ENCODE results near the gene RPL37.
"Not testable (repeated sequence)": the region's sequence is repeated elsewhere in the genome, so short reads cannot be mapped to it uniquely, and the experiment has no call there.

Gene RPL37

DNA sequence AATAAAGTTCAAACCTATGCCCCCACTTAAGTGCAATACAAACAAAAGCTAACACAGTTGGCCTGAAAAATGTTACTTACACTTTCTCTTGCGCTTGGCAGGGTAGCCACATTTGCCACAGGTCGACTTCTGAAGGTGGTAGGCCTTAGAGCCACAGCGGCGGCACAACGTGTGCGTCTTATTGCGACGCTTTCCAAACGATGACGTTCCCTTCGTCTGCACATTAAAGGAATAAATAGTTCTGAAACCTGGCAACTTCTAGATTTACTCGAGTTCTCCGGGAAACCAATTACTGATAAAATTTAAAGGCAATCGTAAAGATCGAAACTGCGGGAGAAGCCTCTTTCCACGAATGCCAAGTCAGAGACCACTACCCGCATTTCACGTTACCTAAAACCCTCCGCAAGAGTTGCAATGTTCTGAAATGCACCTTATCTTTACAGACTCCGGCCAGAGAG is 602 bp downstream of the RPL37 start:
- peak in 3 of 58 donors; percentile 16 to 39 (median 34) for DNase-seq

DNA sequence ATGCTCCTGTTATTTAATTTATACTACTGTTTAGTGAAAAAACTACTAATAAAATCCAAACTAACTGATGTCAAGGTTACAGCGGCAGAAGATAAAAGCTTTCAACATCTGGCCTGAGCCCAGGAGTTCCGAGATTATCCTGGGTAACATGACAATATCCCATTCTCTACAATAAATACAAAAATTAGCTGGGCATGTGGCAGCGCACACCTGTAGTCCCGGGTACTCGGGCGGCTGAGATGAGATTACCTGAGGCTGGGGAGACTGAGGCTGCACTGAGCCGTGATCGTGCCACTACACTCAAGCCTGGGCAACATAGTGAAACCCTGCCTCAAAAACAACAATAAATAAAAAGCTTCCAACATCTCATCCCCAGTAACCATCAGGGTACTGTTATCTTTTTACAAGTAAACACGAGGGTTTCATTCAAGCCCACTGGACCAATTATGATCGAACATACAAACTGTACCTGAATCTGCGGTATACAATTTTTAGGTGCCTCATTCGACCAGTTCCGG is 1.3 kb downstream of the RPL37 start:
- no peak for DNase-seq

DNA sequence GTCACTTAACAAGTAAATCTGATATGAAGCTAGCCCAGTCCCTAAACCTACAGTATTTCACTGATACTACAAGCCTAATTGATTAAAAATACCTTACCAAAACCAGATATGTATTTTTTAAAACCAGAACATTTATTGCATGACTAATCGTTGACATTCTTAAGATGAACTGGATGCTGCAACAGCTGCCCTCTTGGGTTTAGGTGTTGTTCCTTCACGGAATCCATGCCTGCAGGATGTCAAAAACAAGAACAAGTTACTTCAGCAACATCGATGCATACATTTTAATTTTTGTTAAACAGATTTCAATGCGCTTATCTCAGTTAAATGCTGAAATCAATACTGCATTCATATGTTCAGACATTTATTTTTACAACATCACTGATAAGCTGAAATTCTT is 2.7 kb downstream of the RPL37 start:
- DNase-seq, result no peak

DNA sequence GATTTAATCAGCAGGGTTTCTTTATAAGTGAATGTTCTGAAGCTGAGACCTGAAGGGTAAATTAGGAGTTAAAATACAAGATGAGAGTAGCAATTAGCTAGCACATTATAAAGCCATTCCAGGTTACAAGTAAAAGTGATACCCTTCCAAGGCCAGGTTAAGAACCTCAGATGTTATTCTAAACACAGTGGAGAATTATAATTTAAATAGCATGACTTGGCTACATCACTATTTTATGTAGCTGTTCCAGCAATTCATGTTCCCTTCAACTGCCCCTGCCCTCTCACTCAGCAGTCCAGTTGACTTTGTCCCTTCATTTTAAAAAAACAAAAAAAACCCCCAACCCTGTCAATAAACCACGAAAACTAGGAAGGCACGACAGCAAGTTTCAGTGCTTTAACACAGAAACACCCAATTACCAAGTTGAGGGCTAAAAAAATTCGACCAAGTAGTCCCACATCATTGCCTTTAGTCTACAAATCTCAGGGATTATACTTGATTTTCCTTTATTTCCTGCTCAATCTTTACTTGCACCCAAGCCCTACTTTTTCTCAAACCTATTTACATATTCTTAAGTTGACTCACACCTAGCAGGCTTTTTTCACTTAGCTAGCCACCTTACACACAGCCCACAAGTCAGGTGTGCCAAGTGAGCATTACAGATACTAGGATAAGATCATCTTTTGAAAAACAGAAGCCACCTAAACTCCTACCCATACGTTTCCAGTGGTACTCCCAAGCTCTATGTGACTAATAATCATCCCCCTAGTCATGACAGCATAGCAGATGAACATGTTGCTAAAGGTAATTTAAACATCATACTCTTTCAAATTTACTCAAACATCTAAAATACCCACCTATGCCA is 3.4 kb downstream of the RPL37 start:
- no peak for DNase-seq

DNA sequence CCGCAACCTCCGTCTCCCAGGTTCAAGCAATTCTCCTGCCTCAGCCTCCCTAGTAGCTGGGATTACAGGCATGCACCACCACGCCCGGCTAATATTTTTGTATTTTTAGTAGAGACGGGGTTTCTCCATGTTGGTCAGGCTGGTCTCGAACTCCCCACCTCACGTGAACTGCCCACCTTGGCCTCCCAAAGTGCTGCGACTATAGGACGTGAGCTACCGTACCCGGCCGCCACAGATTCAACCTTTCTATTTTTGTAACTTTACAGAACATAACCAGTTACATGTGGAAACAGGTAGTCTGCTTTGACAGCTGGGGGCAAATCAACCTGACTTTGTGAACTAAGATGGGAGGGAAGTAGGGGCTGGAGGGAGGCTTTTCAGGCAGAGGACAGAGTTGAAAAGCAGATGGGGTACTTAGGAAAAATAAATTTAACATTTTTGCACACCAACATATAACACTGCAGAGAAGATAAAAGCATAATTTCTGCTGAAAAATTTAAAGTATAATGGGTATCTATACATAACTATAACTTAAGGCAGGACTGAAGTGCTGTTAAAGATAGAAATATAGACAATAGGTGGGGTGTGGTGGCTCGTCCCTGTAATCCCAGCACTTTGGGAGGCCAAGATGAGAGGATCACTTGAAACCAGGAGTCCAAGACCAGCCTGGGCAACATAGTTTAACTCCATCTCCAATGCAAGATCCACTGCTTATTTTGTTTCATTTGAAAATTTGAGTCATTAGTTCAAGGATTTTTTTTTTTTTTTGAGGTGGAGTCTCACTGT is 5.1 kb downstream of the RPL37 start:
- no peak for DNase-seq

DNA sequence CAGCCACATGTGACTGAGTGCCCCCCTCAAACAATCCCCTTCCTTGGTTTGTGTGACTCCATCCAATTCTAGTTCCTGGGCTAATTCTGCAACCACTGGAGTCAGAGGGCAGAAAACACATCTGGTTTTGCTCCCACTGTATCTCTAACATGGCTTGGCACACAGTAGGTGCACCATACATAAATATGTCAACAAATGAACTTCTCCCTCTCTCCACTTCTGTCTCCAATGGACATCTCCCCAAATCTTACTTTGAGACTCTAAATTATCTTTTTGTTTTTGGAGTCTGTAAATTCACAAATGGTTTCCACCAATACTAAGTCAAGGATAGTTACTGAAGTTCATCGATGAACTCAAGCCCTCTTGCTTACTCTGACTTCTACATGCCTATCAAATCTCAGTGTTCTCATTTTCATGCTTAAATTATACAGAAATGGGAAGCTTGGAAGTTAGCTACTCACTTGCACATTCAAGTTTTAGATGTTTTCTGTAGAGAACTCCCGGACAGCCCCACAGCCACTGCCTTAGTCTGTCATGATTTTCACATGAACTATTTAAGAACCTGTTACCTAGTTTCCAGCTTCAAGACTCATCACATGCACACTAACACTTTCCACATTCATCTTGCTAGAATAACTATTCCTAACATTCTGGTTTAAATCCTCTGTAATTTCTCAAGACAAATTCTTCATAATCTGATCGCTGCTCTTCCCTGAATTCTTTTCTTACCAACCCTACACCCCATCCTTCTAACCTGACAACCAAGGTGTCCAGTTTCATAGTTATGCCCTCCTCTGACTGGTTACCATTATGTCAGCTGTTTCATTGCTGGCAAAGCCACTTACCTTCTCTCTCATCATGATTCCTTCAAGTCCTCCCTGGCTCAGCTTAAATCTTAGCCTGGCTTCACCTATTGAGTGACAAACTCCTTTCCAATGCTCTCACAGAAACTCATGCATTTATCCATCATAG is 6.0 kb downstream of the RPL37 start:
- no peak for DNase-seq

DNA sequence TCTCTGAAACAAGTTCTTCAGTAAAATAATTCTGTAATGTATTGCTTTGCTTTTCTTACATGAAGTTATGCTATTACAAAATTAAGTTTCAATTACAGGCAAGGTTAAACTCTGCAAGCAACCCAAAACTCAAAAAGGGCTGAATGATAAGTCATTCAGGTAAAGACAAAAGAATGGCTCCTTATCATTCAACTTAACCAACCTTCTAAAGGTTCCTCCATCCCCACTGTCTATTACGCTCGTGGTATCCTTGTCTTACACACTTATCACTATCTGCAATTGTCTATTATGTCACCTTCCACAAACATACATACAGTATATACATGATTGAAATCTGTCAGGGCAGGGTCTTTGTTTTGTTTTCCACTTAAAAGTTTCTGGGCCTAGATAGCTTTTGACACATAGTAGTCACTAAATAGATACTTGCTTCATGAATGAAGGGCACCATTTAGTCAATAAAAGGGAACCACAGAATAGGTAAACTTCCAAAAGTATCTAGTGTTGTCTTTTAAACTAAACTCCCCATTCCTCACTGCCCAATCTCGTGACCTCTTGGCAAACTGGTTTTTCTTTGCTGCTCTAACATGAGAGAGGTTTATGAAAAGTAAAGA is 6.9 kb downstream of the RPL37 start:
- no peak for DNase-seq

DNA sequence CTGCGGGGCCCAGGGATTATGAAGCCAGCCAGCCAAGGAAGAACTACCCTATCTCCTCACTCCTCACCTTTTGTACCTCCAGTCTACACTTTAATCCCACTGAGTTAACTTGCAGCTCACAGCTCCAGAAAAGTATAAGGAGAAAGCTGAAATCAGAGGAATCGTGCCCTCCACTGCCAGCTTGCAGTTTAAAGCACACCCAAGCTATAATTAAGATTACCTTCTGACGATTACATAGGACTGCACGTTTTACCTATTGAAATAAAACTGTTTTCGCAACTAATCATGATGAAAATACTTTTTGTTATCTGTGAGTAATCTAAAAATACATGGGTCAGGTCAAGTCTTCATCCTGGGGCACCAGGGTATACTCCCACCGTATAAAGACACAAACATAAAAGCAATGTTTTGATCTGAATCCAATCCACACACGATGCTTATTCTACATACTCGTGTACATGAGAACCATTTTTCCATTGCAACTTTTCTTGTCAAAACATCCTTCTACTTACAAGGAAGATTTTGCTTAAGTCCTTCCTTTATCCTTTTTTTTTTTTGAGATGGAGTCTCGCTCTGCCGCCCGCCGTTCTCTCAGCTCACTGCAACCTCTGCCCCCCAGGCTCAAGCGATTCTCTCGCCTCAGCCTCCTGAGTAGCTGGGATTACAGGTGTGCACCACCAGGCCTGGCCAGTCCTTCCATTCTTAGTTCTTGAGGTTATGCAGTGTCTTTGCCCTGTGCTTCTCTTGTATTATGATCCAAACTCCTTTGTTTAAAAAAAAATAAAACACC is 7.6 kb downstream of the RPL37 start:
- no peak for DNase-seq

DNA sequence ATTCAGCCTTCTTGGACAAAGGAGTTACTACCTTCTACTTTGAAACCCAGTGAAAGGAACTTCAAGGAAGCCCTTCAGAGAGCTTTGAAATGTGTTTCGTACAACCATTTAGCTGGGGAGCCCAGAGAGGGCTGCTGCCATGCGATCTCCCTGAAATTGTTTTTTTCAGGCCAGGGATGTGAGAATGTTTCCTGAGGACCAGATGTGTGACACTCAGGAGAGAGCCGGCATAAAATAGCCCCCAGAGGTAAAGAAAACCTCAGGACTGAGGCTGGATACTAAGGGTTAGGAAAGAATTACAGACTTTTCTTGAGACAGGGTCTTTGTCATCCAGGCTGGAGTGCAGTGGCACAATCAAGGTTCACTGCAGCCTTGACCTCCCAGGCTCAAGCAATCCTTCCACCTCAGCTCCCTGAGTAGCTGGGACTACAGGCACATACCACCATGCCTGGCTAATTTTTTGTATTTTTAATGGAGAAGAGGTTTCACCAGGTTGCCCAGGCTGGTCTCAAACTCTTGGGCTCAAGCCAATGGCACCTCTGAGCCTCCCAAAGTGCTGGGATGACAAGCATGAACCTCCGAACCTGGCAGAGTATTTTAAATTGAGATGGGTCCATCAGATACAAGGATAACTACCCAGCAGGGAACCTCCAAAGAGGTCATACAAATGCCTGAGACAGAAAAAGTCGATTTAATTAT is 8.4 kb downstream of the RPL37 start:
- DNase-seq, result no peak

DNA sequence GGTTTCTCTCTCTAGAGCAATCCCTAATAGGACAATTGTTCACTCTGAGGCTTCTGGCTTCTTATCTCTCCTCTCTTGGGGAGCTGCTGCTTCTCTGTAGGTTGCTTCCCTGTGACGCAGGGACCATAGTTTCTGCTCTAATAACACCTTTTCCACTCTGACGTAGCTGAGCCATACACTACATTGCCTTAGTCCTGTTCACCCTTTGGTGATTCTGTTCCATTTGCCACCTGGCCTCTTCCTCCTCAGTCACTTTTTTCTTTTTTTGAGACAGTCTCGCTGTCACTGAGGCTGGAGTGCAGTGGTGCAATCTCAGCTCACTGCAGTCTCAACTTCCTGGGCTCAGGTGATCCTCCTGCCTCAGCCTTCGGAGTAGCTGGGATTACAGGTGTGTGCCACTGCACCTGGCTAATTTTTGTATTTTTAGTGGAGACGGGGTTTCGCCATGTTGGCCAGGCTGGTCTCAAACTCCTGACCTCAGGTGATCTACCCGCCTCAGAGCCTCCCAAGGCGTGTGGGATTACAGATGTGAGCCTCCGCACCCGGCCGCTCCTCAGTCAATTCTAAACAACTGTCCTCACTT is 9.5 kb downstream of the RPL37 start:
- DNase-seq, result not testable (repeated sequence)

DNA sequence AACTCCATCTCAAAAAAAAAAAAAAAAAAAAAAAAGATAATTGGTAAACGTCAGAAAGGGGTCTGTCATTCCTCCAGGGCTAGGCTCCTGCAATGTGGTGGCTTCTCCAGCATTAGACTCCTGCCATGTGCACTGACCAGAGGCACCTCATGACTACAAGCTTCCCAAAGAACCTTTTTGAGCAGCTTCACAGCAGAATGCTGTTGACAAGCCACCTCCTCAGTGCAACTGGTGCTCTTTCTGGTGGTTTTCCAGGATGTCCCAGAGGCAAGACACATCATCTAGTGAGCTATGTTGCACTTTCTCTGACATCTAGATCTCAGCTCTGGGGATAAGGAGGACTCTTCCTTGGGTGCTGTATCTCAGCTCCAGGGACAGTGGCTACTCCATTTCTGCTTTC is 11.6 kb downstream of the RPL37 start:
- no peak for DNase-seq

DNA sequence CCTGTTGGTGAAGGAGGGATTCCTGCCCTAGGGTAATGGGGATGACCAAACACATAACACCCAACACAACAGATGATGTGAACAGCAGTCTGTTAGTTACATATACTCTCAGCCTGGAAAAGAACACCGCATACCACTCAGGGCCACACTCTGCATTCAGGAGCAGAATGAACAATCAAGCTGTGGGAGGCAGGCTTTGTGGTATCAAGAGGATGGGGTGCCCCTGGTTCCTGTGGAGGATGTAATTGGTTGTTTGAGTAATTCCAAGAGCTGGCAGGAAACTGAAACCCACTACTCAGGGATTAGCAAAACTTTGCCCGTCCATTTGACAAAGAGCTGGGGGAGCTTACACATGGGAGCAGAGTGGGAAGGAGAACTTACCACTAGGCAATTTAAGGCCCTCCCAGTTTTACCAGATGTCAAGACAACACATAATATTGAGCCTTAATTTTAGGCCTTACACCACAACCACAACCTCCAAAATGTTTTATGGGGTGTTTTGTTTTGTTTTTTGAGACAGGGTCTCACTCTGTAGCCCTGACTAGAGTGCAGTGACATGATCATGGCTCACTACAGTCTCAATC is 21.2 kb downstream of the RPL37 start:
- DNase-seq, result no peak

DNA sequence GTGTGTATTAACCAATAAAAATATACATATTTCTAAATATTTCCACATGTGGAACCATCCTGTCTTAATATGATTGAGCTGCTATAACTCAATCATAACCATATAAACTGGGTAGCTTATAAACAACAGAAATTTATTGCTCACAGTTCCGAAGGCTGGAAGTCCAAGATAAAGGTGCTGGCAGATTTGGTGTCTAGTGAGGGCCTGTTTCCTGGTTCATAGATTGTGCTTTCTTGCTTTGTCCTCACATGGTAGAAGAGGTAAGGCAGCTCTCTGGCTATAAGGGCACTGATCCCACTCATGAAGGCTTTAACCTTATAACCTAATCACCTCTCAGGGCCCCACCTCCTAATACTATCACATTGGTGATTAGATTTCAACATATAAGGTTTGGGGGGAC is 22.9 kb downstream of the RPL37 start:
- no peak for DNase-seq

DNA sequence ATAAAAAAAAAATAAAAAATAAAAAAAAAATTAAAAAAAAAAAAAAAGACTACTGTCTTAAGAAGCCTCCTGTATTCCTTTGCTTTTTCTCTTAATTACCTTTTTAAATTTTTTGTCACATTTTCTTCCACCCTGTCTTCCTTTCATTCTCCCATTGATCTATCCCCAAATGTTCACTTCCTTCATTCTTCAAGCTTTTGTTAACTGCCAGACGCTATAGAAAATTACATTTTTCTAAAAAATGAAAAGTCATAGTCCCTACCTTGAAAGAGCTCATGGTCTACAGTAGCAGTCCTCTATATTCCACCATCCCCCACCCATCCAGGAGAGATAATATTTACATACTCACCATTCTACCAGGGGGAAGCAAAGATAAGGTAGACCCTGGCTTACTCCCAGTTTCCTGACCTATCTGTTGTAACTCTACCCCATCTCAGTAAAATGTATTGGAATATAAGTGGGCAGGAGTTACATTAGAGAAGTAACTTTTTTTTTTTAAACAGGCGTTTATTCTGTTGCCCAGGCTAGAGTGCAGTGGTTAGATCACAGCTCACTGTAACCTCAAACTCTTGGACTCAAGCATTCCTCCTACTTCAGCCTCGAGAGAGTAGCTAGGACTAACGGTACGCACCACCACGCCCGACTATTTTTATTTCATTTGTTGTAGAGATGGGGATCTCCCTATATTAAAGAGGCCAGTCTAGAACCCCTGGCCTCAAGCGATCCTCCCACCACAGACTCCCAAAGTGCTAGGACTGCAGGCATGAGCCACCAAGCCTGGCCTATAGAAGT is 33.1 kb downstream of the RPL37 start:
- no peak for DNase-seq

DNA sequence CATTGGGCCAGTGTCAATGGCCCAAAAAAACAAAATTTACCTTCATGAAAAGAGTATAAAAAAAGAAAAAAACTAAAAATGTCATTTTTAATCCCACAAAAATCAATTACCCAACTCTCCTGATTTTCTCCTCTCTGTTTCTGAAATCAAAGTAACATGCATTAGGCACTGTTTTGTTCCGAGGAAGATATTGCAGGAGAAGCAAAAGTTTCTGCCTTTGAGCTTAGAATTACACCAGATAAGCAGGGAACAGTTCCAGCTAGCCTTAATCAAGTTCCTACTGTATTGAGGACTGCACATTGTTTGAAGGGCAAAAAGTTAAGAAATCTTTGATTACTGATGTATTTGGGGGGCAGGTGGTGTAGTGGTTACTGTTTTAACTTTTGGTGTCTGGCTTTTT is 35.8 kb downstream of the RPL37 start:
- DNase-seq, result no peak

DNA sequence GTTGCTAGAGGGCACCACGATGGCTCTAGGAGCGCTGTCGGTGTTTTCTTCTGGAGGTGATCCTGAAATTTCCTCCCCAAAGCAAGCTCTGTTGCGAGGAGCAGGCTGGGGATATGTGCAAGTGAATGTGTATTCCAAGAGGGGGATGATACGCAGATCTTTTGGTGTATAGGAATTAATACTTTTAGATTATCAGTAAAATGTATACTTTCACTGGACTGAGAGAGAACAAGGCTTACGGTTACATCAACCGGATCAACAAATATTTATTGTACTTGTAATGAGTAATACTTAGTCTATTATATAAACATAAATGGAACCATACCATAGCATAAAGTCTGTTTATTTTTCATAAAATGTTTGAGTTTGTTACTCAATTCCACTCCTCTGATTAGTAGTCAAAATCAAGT is 36.2 kb downstream of the RPL37 start:
- DNase-seq, result peak in 1 of 58 donors; percentile 78

DNA sequence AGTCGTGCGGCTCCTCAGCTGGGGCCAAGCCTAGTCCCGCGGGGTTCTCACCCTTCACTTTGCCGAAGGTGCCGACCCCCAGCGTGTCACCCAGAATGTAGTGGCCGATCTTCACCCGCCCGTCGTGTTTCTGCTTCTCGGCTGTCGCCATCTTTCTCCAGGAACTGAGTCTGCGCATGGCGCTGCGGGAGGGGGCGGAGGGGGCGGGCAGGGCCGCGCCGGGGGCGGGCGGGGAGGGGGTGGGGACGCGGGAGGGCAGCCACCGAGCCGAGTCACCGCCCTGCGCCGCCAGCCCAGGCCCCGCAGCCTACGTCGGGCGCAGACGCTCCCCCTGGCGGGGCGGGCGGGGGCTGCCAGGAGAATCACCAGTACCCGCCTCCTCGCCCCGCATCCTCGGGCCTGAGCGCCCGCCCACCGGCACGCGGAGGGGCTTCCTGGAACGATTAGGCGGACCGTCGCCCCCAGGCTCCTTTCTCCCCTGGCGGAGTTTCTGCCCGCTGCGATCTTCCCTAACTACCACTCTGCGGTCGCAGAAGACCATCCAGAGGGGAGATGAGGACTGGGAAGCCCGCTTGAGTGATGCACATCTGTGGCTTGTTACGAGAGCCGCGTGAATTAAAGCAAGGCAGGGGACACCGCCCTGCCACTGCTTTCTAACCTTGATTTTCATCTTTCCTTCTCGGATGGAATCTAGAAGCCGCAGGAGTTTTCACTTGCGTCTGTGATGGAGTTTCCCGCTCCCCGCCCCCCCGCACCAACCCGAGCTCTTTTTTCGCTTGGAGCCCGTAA is 36.8 kb downstream of the RPL37 start, which contains the start of gene PRKAA1:
Gene PRKAA1 (minus strand): TSS at position 363 of the 789 bp plus-strand sequence. CDS start 185 bp downstream, at position 178.
- peak; percentile 34 to 94 (median 83) for DNase-seq
